Measurements from ENCODE around the gene ZNF77.

GRCh38 chr19:2982983-2983350 is 38.2 kb upstream of the ZNF77 start:
- no peak for TF ChIP-seq CTCF (IDR thresholded peaks at IDR 0.05)
- TF ChIP-seq POLR2A (IDR thresholded peaks at IDR 0.05), result peak; percentile 30
- TF ChIP-seq EP300 (IDR thresholded peaks at IDR 0.05), result peak; percentile 49

Measured in ovary (tissue), 3 donors.